GM21723 (cell line): ENCODE measurements around the gene STK40.

Source experiments
- ATAC-seq: cut with Tn5 transposase; IDR thresholded peaks from one replicate; pipeline ENCODE4 v1.9.1; 2021; ENCODE audit warnings: mild to moderate bottlenecking, moderate library complexity; ENCODE audit not compliant: unreplicated experiment

STK40 gene

GRCh38 chr1:36377791-36378492, 7.8 kb downstream of the STK40 start:
- no peak for ATAC-seq

GRCh38 chr1:36372617-36373016, 13.1 kb downstream of the STK40 start:
- no peak for ATAC-seq

DNA sequence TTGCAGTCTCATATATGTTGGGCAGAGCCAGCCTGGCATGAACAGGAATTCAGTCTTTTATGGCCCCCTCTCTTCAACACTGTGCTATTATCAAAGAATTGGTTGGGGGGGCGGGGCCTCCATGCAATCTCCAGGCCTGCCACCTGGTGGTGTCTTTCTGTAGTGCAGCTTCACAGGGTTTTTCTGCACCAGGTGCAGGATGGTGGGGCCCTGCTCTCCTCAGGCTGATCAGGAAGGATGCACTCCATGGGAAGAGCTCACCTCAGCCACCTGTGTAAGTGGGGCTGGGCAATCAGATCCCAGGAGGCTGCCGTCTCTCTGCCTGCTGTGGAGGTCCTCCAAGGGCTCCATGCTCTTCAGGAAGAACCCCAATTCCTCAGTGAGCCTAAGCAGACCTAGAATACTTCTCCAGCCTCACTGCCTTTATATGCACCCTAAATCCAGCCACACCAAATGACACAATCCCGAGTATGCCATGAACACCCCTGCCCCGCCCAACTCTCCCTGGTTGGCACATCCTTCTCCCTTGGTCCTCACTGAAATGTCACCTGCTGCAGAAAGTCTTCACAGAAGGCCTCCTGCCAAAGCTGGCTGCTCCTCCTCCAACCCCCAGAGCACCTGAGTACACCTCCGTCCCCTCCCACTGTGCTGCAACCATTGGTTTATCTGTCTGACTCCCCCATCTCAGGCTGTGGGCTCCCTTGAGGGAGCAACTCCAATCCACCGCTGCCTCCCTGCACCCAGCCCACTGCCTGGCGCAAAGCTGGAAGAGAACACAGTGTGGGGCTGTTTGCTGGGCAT, 16.5 kb downstream of the STK40 start:
- ATAC-seq, result no peak

- ATAC-seq, result no peak
Measured at GRCh38 chr1:36367798-36368197, 17.9 kb downstream of the STK40 start.

- no peak for ATAC-seq
Measured at GRCh38 chr1:36367066-36367465, 18.7 kb downstream of the STK40 start.

- no peak for ATAC-seq
Measured at GRCh38 chr1:36366091-36366661, 19.5 kb downstream of the STK40 start.

- ATAC-seq, result no peak
Measured at GRCh38 chr1:36365381-36365780, 20.3 kb downstream of the STK40 start.

GRCh38 chr1:36359911-36360550, 25.7 kb downstream of the STK40 start:
- ATAC-seq, result no peak

DNA sequence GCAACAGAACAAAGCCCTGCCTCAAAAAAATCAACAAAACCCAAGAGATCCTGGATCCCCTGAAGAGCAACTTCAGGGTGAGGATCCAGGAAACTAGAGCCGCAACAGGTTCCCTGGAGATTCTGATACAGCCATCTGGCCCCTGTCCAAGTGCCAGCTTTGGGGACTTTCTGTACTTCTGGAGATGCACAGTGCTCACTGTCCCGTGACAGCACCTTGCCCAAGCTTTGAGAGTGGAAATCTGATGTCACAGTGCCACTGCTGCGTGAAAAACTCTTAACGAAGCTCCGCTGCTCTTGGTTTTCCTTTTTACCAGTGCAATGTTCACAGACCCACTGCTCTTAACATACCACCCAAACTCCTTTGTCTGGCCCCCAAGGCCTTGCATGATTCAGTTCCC, 26.3 kb downstream of the STK40 start:
- no peak for ATAC-seq

DNA sequence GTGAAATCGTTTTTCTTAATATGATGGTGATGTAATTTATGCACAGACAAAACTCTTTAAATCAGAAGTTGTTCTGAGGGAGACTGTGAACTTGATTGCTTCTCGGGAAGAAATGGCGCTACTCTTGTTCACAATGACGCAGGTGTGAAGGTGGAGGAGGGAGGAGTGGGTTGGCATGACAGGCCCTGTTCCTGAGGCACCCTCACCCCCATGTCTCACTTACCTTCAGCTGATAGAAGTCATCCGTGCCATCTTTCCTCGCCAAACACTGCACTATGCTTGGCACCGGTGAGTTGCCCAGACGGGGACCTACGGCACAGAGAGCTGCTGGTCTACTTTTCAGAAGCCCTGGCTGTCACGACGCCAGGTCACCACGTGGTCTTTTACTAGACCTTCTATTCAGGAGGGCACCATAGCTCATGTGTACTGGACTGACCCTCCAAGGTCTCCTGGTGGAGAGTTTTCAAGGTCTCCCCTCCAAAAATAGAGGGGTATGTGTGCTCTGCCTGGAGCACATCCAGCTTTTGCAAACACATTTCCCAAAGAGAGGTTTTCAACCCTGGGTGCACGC, 27.1 kb downstream of the STK40 start:
- ATAC-seq, result no peak

- ATAC-seq, result no peak
Measured at GRCh38 chr1:36355811-36356210, 29.9 kb downstream of the STK40 start.

- ATAC-seq, result no peak
Measured at GRCh38 chr1:36354486-36354885, 31.2 kb downstream of the STK40 start.

DNA sequence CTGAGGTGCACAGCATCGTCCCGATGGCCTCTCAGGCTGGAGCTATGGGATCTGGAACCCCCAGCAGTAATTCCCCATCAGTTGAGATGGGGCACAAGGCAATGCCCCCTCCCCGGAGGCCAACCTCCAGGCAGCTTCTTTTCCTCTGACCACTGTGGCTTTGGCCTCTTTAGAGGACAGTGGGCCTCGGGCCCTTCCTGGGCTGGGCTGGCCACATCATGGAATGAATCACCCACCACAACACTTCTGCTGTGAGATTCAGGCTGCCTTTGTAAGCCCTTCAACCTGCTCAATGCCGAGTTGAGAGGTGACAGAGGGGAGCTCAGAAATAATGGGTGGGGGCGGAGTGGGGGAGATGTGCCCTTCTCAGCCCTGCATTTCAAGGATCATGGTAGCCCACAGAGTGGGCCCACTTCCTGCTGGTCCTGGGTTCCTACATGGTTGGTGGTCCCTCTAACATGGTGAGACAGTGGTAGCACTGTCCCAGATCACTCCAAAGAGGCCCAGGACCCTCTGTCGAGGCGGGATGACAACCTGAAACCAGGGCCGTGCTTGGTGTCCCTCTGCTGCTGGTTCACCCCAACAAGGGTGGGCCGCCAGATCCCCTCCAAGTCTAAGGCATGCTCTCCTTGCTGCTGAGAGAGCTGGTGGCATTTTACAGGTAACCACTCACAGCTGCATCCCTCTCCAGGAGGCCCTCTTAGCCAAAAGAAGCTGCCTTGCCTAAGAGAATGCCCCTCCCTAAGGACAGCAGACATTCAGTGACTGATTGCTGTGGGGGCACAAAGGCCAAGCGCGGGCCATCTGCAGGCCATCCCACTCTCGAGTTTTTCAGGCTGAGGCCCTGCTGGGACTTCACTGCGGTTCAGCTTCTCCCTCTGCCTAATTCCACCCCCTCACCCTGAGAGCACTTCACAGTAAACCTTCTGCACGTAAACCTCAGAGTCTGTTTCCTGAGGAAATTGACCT, 32.5 kb downstream of the STK40 start:
- ATAC-seq, result no peak

DNA sequence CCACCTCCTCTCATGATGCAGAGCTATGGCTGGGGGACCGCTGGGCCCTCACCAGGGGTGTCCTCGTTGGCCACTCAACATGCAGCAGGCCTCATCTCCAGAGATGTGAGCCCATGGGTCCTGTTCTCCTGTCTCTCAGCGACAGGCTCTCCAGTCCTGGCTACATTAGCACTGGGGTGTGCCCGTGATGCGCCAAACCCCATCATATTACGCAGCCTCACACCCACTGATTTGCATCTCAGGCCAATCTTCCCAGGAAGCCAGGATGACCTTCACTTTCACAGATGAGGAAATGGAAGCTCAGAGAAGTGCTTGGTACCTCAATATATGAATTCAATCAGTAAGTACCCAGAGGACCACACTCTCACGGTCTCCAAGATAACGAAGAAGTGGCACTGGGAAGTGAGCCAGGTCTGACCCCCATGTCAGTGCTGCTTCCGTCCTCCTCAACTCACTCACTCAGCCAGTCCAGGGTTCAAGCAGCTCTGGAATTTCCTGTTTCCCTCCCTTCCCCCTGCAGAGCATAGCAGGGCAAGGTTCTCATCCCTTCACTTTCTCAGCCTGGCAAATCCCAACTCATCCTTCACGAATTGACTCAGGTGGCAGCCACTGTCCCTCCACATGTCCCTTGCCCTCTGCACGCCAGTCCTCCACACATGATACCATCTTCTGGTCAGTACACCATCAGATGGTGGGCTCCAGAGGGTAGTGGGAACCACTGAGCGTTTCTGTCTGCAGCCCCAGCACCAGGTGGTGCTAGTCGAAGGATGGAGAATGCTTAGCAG, 33.4 kb downstream of the STK40 start:
- ATAC-seq, result no peak

DNA sequence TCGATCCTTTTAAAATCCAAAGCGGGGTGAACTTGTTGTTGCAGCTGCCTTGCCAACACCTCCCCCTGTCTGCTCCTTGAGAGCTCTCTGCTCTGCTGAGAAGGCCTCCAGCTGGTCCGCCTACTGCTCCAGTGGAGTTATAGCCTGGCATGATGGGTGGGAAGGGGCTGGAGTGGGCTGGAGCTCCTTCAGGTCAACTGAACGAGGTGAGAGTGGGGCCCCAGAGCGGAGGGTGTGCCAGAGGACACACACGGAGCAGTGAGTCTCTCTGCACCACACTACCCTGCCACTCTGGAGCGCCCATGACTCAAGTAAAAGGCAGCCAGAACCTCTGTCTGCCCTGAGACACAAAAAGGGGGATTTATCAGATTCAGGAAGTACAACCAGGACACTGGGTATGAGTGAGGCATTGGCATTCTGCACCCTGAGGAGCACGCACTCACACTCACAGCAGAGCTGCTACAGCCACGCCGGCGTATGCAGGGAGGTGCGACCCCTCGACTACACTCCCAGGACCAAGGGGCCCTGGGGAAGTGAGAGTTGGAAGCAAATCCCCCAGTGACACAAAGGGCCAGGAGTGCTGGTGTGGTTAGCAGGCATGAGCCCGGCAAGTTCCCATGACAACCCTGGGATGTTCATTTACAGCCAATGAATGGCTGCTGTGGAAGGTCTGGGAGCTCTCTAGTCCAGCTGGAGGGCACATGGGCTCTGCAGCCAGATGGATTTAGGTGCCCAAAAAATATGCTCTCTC, 34.3 kb downstream of the STK40 start:
- ATAC-seq, result no peak

DNA sequence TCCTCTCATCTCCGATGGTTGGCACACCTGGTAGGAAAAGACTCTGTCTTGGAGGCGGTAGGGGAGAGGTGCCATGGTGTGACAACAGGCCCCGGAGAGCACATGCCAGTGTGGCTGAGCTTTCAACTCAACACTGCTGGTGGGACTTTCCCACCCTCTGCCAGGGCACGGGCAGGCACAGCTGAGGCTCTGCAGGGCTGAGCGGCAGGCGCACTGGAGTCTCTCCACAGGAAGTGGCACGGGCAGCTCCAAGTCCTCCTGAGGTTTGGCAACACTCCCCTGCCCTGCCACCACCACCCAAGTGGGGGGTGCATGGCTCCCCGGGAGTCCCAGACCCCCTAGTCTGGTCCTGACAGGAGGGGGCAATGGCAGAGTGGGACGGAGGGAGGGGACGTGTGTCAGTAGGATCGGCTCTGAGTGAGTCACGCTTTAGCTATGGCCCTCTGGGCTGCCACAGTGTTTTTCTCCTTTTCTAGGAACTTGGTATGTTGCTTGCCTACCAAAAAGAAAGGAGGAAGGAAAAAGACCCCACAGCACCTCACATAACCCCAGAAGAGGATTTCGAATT, 35.0 kb downstream of the STK40 start:
- ATAC-seq, result no peak

GRCh38 chr1:36349839-36350238, 35.9 kb downstream of the STK40 start:
- ATAC-seq, result no peak

DNA sequence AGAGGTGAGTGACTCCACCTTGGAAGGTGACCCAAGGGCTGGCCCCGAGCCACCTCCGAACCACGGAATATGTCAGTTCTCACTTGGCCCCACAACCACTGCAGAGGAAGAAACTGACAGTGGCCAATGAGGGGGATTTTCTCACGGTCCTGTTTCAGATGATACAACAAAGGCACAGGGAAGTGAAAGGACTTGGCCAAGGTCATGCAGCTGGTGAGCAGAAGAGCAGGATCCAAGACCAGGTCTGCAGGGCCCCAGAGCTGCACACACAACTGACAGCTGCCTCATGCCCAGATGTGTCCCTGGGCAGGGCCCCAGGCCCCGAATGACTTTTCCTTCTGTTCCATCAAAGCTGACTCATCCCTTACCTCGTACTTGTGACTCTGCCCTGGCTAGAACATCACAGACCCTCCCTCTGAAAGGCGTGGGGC, 36.5 kb downstream of the STK40 start:
- peak; percentile 80 for ATAC-seq
